Hair follicle dermal papilla cell (primary cell): ENCODE data around the gene ZBTB9. TPM values are rescaled to one million over a fixed set of nuclear protein-coding genes. Genes with fewer than 3 reads are reported as not detected.

Experiments
- small RNA-seq: library from RNA; depleted of rRNA; stranded (forward); fragments of <200 nt; gene quantifications from one replicate; pipeline ENCODE3, GENCODE V24; 2012
- total RNA-seq: library from RNA; depleted of rRNA; stranded (reverse); fragments of >200 nt; gene quantifications from 2 replicates; pipeline ENCODE4 v1.2.3, GENCODE V29; 2012

ZBTB9 gene
- 3.5 and 4.2 TPM in 2 replicates for total RNA-seq

GRCh38 chr6:33454009-33454946, at the start of gene ZBTB9:
Gene ZBTB9, plus strand, starts transcription at chr6:33454576. Its CDS starts 525 bp downstream, at chr6:33455101.

GRCh38 chr6:33410711-33411631, 43.4 kb upstream of the ZBTB9 start, which contains the start of gene PHF1:
Gene PHF1, plus strand, starts transcription at chr6:33411014. Its CDS starts 1,250 bp downstream, at chr6:33412264.

DNA sequence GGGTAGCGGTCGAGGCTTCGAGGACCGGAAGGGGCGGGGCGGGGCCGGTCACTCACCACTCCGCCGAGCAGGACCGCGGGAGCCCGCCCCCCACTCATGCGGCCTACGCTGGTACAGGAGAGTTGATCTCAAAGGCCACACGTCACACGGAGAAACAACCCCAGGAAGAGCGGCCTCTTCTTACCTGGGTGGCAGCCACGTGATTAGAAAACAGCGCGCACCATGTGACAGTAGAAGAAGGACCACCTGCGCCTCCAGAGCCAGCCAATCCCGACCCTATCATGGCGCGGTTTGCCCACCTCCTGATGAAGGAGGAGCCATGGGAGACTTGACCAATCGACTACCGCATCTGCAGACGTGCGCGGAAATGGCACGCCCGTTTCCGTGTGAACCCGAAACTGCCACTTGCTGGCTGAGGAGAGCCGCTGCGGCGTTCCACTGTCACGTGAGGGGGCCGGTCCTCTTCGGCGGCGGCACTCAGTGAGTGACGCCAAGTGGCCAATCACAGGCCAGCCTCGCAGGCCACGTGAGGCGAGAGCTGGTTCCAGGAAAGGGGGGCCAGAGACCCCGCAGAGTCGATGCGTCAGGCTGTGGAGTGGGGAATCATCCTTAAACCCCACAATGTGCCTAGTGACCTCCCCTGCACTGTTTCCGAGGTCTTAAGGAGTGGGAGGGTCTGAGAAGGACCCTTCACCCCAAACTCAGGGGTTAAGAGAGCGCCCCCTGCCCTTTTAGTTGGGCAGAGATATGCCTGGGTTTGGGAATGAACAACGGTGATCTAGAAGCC, 36.3 kb upstream of the ZBTB9 start, which contains the start of gene CUTA:
TSS of gene CUTA (minus strand) at position 205 of the 787 bp plus-strand sequence. CDS start at position 98, 107 bp downstream.

DNA sequence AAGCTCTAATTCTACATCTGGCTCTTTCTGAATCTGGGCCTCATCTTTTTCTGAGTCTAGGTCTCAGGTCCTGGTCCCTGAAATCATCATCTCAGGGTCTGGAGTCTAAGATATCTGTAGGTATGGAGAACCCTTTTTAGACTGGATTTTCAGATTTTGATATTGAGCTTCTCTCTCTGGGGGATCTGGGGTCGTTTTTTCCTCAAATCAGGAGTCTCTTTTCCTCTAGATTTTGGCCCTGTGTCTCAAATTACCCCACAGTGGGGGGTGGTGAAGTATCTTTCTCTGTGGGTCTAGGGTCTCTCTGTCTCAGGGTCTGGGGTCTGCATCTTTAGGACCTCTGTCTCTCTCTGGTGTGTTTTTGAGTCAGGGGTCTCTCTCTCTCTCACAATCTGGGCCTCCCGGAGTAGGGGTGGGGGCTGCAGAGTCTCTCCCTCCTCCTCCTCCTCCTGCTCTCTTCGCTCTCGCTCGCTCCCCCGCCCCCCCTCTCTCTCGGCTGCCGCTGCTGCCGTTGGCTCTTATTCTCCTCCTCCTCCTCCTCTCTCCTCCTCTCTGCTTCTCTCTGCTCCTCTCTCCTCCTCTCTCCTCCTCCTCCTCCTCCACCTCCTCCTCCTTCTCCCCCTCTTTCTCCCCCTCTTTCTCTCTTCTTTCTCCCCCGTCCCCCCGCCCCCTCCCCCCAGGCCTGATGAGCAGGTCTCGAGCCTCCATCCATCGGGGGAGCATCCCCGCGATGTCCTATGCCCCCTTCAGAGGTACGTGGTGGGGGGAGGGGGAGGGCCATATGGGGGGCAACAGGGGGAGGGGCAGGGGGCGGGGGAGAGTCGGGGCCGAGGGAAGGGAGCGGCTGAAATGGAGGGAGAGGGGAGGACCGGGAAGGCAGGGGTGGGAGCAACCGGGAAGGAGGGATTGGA, 34.5 kb upstream of the ZBTB9 start, which contains the start of gene SYNGAP1:
TSS of gene SYNGAP1 (plus strand) at position 486 of the 911 bp plus-strand sequence. CDS start at position 686, 200 bp downstream.

Small RNA genes within 50 kb of the gene (small RNA-seq; reads per million reads assigned to genes)
- gene ZBTB9: not detected

Other genes with a start within 250 kb of the ZBTB9 start
- gene HSD17B8, start 249.9 kb upstream of the ZBTB9 start, total RNA-seq: 5.0 and 5.2 TPM in 2 replicates
- gene RING1, start 246.1 kb upstream of the ZBTB9 start, total RNA-seq: 23.4 and 24.3 TPM in 2 replicates
- 43.7 and 47.2 TPM in 2 replicates for gene VPS52, start 182.7 kb upstream of the ZBTB9 start, total RNA-seq
- 1,654 and 1,656 TPM in 2 replicates for gene RPS18, start 182.5 kb upstream of the ZBTB9 start, total RNA-seq
- 10.6 and 12.8 TPM in 2 replicates for gene B3GALT4, start 177.5 kb upstream of the ZBTB9 start, total RNA-seq
- 61.9 and 68.6 TPM in 2 replicates for gene WDR46, start 165.3 kb upstream of the ZBTB9 start, total RNA-seq
- 11.5 and 11.7 TPM in 2 replicates for gene PFDN6, start 165.0 kb upstream of the ZBTB9 start, total RNA-seq
- gene RGL2, start 155.6 kb upstream of the ZBTB9 start, total RNA-seq: 20.6 and 26.8 TPM in 2 replicates
- gene TAPBP, start 140.5 kb upstream of the ZBTB9 start, total RNA-seq: 132 and 146 TPM in 2 replicates
- gene ZBTB22, start 136.8 kb upstream of the ZBTB9 start, total RNA-seq: 22.7 and 25.7 TPM in 2 replicates
- 42.5 and 50.6 TPM in 2 replicates for gene DAXX, start 131.6 kb upstream of the ZBTB9 start, total RNA-seq
- 2.9 TPM in 2 replicates for gene KIFC1, start 62.8 kb upstream of the ZBTB9 start, total RNA-seq
- 30.7 and 31.0 TPM in 2 replicates for gene PHF1, start 43.6 kb upstream of the ZBTB9 start, total RNA-seq
- gene CUTA, start 36.5 kb upstream of the ZBTB9 start, total RNA-seq: 84.7 and 114 TPM in 2 replicates
- 6.1 and 8.8 TPM in 2 replicates for gene SYNGAP1, start 34.5 kb upstream of the ZBTB9 start, total RNA-seq
- 15.7 and 20.1 TPM in 2 replicates for gene BAK1, start 125.7 kb downstream of the ZBTB9 start, total RNA-seq
- gene ITPR3, start 166.7 kb downstream of the ZBTB9 start, total RNA-seq: 69.3 and 74.9 TPM in 2 replicates